GM12878 (cell line): Measurements from ENCODE around the gene LRRC7. TPM values are rescaled to one million over a fixed set of nuclear protein-coding genes. Genes with fewer than 3 reads are reported as not detected.

Experiments used
- ATAC-seq: fragments of 200-7000 bp; cut with Tn5 transposase; 3 replicates; pipeline ENCODE4 v1.9.1; 2020; ENCODE audit warnings: mild to moderate bottlenecking, moderate library complexity
- BruUV-seq: library from RNA; stranded (reverse); fragments of 400-500 nt; replicated peaks from 2 replicates; lab custom pipeline; 2021; lab: Mats Ljungman, UMichigan
- CTCF ChIA-PET: fragments of 300-600 bp; sonication (Branson Sonifier 250); formaldehyde crosslinking; extraction: SDS; loops from one replicate; lab custom pipeline; 2021; ENCODE audit warnings: inconsistent platforms; lab: Yijun Ruan, JAX
- POLR2A ChIA-PET: fragments of 350-600 bp; formaldehyde crosslinking; extraction: SDS; loops from one replicate; lab custom pipeline; 2021; ENCODE audit warnings: inconsistent platforms; lab: Charles Lee
- RAD21 ChIA-PET: fragments of 300-600 bp; sonication (Branson Sonifier 250); formaldehyde crosslinking; loops from one replicate; lab custom pipeline; 2023; ENCODE audit warnings: antibody characterized with exemption; ENCODE audit not compliant: unreplicated experiment; lab: Charles Lee
- SMC1A ChIA-PET: fragments of 300-600 bp; sonication (Branson Sonifier 250); formaldehyde crosslinking; loops from one replicate; lab custom pipeline; 2023; ENCODE audit not compliant: unreplicated experiment, uncharacterized antibody; lab: Charles Lee
- DNase-seq: peaks from one replicate; pipeline ENCODE4 v3.0.0-alpha.2; 2011; ENCODE audit warnings: low read depth, low spot score
- FAIRE-seq: peaks from 3 replicates; lab custom pipeline; 2011; peaks lifted over from hg19 to GRCh38; lab: Jason Lieb, UNC
- H2AFZ ChIP-seq: 2 replicates; pipeline ENCODE4 v1.6.0; 2011; ENCODE audit warnings: low read depth, low read length, control low read depth; ENCODE audit not compliant: control insufficient read depth
- H3K27ac ChIP-seq: 2 replicates; pipeline ENCODE4 v1.5.1; 2011; ENCODE audit warnings: control low read depth; ENCODE audit not compliant: control insufficient read depth, insufficient read depth
- H3K27me3 ChIP-seq, 2 experiments: replicated peaks in 1 of 2; 2 replicates each; pipeline versions ENCODE4 v1.6.0 to v1.6.1; 2011; ENCODE audit warnings: low read length in 1 of 2; ENCODE audit not compliant: control insufficient read depth in 2 of 2, insufficient read depth in 2 of 2
- H3K36me3 ChIP-seq, 2 experiments: 2 replicates each; pipeline ENCODE4 v1.5.1; 2011; ENCODE audit warnings: low read length in 1 of 2; ENCODE audit not compliant: control insufficient read depth in 2 of 2, insufficient read depth in 2 of 2
- H3K4me1 ChIP-seq: 2 replicates; pipeline ENCODE4 v1.6.1; 2011; ENCODE audit warnings: mild to moderate bottlenecking, low read length, moderate library complexity, mixed read lengths; ENCODE audit not compliant: control insufficient read depth, insufficient read depth
- H3K4me2 ChIP-seq: 2 replicates; pipeline ENCODE4 v1.6.0; 2011; ENCODE audit warnings: control low read depth; ENCODE audit not compliant: control insufficient read depth, insufficient read depth
- H3K4me3 ChIP-seq: fragments of 200-600 bp; sonication (generic); 2 replicates; pipeline ENCODE4 v1.5.1; 2016
- H3K79me2 ChIP-seq: 2 replicates; pipeline ENCODE4 v1.6.0; 2011; ENCODE audit warnings: low read length; ENCODE audit not compliant: control insufficient read depth, insufficient read depth
- H3K9ac ChIP-seq: 2 replicates; pipeline ENCODE4 v1.8.0; 2011; ENCODE audit warnings: low read length, control low read depth, mixed read lengths; ENCODE audit not compliant: control insufficient read depth, insufficient read depth
- H3K9me3 ChIP-seq: replicated peaks from 3 replicates; pipeline ENCODE4 v1.5.1; 2011; ENCODE audit warnings: mild to moderate bottlenecking, low read length; ENCODE audit not compliant: control insufficient read depth, insufficient read depth
- H4K20me1 ChIP-seq: 2 replicates; pipeline ENCODE4 v1.6.0; 2011; ENCODE audit not compliant: control insufficient read depth, insufficient read depth
- ATF3 ChIP-seq: IDR thresholded peaks from 2 replicates; pipeline ENCODE4 v1.6.1; 2011; ENCODE audit warnings: low read depth, mild to moderate bottlenecking, low read length, moderate library complexity, borderline replicate concordance; ENCODE audit errors: extremely low read depth
- BCL3 ChIP-seq: IDR thresholded peaks from 2 replicates; pipeline ENCODE4 v1.6.1; 2011; ENCODE audit warnings: borderline replicate concordance, low read depth, mild to moderate bottlenecking, moderate library complexity, low read length; ENCODE audit not compliant: insufficient read depth, poor library complexity, severe bottlenecking
- CBFB ChIP-seq: IDR thresholded peaks from 2 replicates; pipeline ENCODE4 v1.6.1; 2016; ENCODE audit warnings: antibody characterized with exemption, low read depth
- CBX3 ChIP-seq: fragments of 200-600 bp; sonication (generic); IDR thresholded peaks from 2 replicates; pipeline ENCODE4 v1.6.1; 2016; ENCODE audit warnings: low read depth, borderline replicate concordance
- CREB1 ChIP-seq: IDR thresholded peaks from 2 replicates; pipeline ENCODE4 v1.6.1; 2012; ENCODE audit warnings: low read depth, mild to moderate bottlenecking, inconsistent platforms
- ELK1 ChIP-seq: IDR thresholded peaks from 2 replicates; pipeline ENCODE4 v1.6.1; 2012; ENCODE audit warnings: low read depth, low read length, improper control_type of control experiment
- ESRRA ChIP-seq: IDR thresholded peaks from 2 replicates; pipeline ENCODE4 v1.6.1; 2012; ENCODE audit warnings: mild to moderate bottlenecking, low read length, improper control_type of control experiment
- FOXK2 ChIP-seq: fragments of 450-650 bp; IDR thresholded peaks from 2 replicates; pipeline ENCODE4 v1.6.1; 2017; ENCODE audit warnings: mild to moderate bottlenecking, moderate library complexity
- GATAD2B ChIP-seq: fragments of 450-650 bp; conservative IDR thresholded peaks from 2 replicates; pipeline ENCODE4 v1.6.1; 2017; ENCODE audit warnings: low read depth, mild to moderate bottlenecking, moderate library complexity
- HCFC1 ChIP-seq: fragments of 150-350 bp; IDR thresholded peaks from 2 replicates; pipeline ENCODE4 v1.6.1; 2014; ENCODE audit warnings: low read length
- NFYA ChIP-seq: IDR thresholded peaks from 2 replicates; pipeline ENCODE4 v1.6.1; 2011; ENCODE audit warnings: low read depth, mild to moderate bottlenecking, low read length, improper control_type of control experiment, borderline replicate concordance
- NRF1 ChIP-seq: conservative IDR thresholded peaks from 2 replicates; pipeline ENCODE4 v1.6.1; 2011; ENCODE audit warnings: mild to moderate bottlenecking, low read depth, low read length, improper control_type of control experiment
- POLR2AphosphoS5 ChIP-seq: IDR thresholded peaks from 2 replicates; pipeline ENCODE4 v1.6.1; 2011; ENCODE audit warnings: mild to moderate bottlenecking, low read length, inconsistent platforms
- RFX5 ChIP-seq: IDR thresholded peaks from 2 replicates; pipeline ENCODE4 v1.6.1; 2011; ENCODE audit warnings: low read depth, low read length, improper control_type of control experiment
- SP1 ChIP-seq: IDR thresholded peaks from one replicate; pipeline ENCODE4 v1.6.1; 2011; ENCODE audit warnings: low read depth, low read length
- TCF7 ChIP-seq: IDR thresholded peaks from 2 replicates; pipeline ENCODE4 v1.6.1; 2014; ENCODE audit warnings: antibody characterized with exemption, borderline replicate concordance
- ZNF622 ChIP-seq: fragments of 450-650 bp; IDR thresholded peaks from 2 replicates; pipeline ENCODE4 v1.6.1; 2017; ENCODE audit warnings: mild to moderate bottlenecking, inconsistent platforms
- WGBS: methylation state at CpG from one replicate; pipeline ENCODE4 v1.1.6; 2016; ENCODE audit warnings: low lambda C conversion rate; ENCODE audit not compliant: insufficient replicate concordance, insufficient coverage; ENCODE audit errors: missing lambda C conversion rate; 5-methylcytosine and 5-hydroxymethylcytosine counted together
- in situ Hi-C: fragments of 300-500 bp; cut with MboI; formaldehyde crosslinking; loops from 9 replicates; pipeline ENCODE4 v1.14.3; 2018; ENCODE audit warnings: mixed read lengths
- intact Hi-C: fragments of 100-400 bp; cut with micrococcal nuclease; formaldehyde crosslinking; loops from one replicate; pipeline ENCODE4 v1.14.2; 2022; ENCODE audit not compliant: unreplicated experiment
- polyA plus RNA-seq, 11 experiments: library from polyadenylated mRNA; depleted of rRNA in 4 of 11; unstranded in 6 of 11; stranded (reverse) in 5 of 11; fragments of >200 nt; fragmentation: Nextera tagmentation in 4 of 11; fragmentation: Illumina TruSeq in 1 of 11; extraction: Ambion mirVana in 4 of 11; extraction: Trizol in 1 of 11; gene quantifications; 1 replicate in 1 of 11; 2 replicates in 10 of 11; pipeline versions ENCODE4 v1.2.1 to v1.2.3, GENCODE V29; 2011 to 2016; ENCODE audit warnings: inconsistent platforms in 2 of 11, missing spikeins in 2 of 11, low read depth in 1 of 11
- total RNA-seq, 4 experiments: library from RNA; depleted of rRNA in 3 of 4; stranded (reverse); fragments of >200 nt in 3 of 4; fragmentation: Illumina TruSeq in 1 of 4; extraction: Trizol in 1 of 4; gene quantifications; 2 replicates each; pipeline versions ENCODE4 v1.2.1 to v1.2.3, GENCODE V29; 2013 to 2021

Gene LRRC7
- total and polyA plus RNA-seq, 10 of the 15 experiments (the other 5 are each of a cell fraction or from before 2014, with no cell fraction given) = 0.05 to 1.4 (median 0.24) TPM; not detected in 5

GRCh38 chr1:69519006-69519405 lies 48.7 kb upstream of the LRRC7 start:
- in situ Hi-C loops (no loop called here), intact Hi-C loops (no loop called here)
- Histone ChIP-seq H3K36me3 (no peaks in the 10 kb centered on the region), H2AFZ (no peak overlapping the region), H3K9ac (no peak overlapping the region), H3K9me3 (no peaks in the 10 kb centered on the region), H3K4me2 (no peak overlapping the region), H3K4me3 (no peak overlapping the region), H4K20me1 (no peaks in the 10 kb centered on the region), H3K27ac (no peak overlapping the region), H3K79me2 (no peaks in the 10 kb centered on the region), H3K4me1 (no peaks in the 10 kb centered on the region), H3K27me3 (no peaks in the 10 kb centered on the region)
- DNase-seq (no peak), FAIRE-seq (no peak), ATAC-seq (no peak)
- ChIA-PET SMC1A (no interaction called here), POLR2A (no interaction called here), CTCF (no interaction called here), RAD21 (no interaction called here)
- TF ChIP-seq ELK1 (no peak), TCF7 (no peak), FOXK2 (no peak), CREB1 (no peak), ZNF622 (no peak), ATF3 (no peak), CBX3 (no peak), HCFC1 (no peak), CBFB (no peak), RFX5 (no peak), ESRRA (no peak), SP1 (no peak), POLR2AphosphoS5 (no peak), NFYA (no peak), GATAD2B (no peak), NRF1 (no peak), BCL3 (no peak)
- 40% methylated on average over 3 of the region's 3 CpGs for WGBS
- BruUV-seq = no TSS peak
